Keratinocyte (primary cell): ENCODE results near the gene FBXL13. TPM values are rescaled to one million over a fixed set of nuclear protein-coding genes. Genes with fewer than 3 reads are reported as not detected.
"Not testable (repeated sequence)": the region's sequence is repeated elsewhere in the genome, so short reads cannot be mapped to it uniquely, and the experiment has no call there.

ENCODE experiments used
- DNase-seq: peaks from one replicate; pipeline ENCODE4 v3.0.0-alpha.2; 2011; ENCODE audit warnings: low read depth, missing footprints, low spot score
- FAIRE-seq: peaks from 2 replicates; lab custom pipeline; 2011; peaks lifted over from hg19 to GRCh38; lab: Jason Lieb, UNC
- H2AFZ ChIP-seq: 2 replicates; pipeline ENCODE4 v1.6.0; 2012; ENCODE audit warnings: low read length, control low read depth, inconsistent platforms; ENCODE audit not compliant: control insufficient read depth
- H3K27ac ChIP-seq: 2 replicates; pipeline ENCODE4 v1.5.1; 2011; ENCODE audit warnings: low read length; ENCODE audit not compliant: control insufficient read depth, insufficient read depth
- H3K27me3 ChIP-seq: 3 replicates; pipeline ENCODE4 v1.6.0; 2011; ENCODE audit warnings: low read length; ENCODE audit not compliant: control insufficient read depth, insufficient read depth; ENCODE audit errors: extremely low read depth
- H3K36me3 ChIP-seq, 2 experiments: 2 replicates in 1 of 2; 3 replicates in 1 of 2; pipeline ENCODE4 v1.5.1; 2011; ENCODE audit warnings: low read length in 2 of 2, mild to moderate bottlenecking in 1 of 2; ENCODE audit not compliant: control insufficient read depth in 2 of 2, insufficient read depth in 2 of 2; ENCODE audit errors: extremely low read depth in 1 of 2
- H3K4me1 ChIP-seq: 3 replicates; pipeline ENCODE4 v1.5.1; 2011; ENCODE audit warnings: low read length; ENCODE audit not compliant: control insufficient read depth, insufficient read depth; ENCODE audit errors: extremely low read depth
- H3K4me2 ChIP-seq: 3 replicates; pipeline ENCODE4 v1.6.0; 2011; ENCODE audit warnings: low read depth, low read length; ENCODE audit not compliant: control insufficient read depth, insufficient read depth; ENCODE audit errors: extremely low read depth
- H3K4me3 ChIP-seq, 3 experiments: fragments of 200-600 bp in 1 of 3; sonication (generic) in 1 of 3; 2 replicates in 2 of 3; 3 replicates in 1 of 3; pipeline ENCODE4 v1.5.1; 2011 to 2016; ENCODE audit warnings: low read length in 3 of 3, mild to moderate bottlenecking in 3 of 3, control low read depth in 2 of 3, inconsistent platforms in 1 of 3, low read depth in 1 of 3, mixed read lengths in 1 of 3, mixed run types in 1 of 3, moderate library complexity in 1 of 3; ENCODE audit not compliant: control insufficient read depth in 2 of 3, insufficient read depth in 2 of 3; ENCODE audit errors: extremely low read depth in 1 of 3
- H3K79me2 ChIP-seq: 2 replicates; pipeline ENCODE4 v1.6.0; 2012; ENCODE audit warnings: low read length; ENCODE audit not compliant: control insufficient read depth, insufficient read depth
- H3K9ac ChIP-seq: 3 replicates; pipeline ENCODE4 v1.6.0; 2011; ENCODE audit warnings: low read length; ENCODE audit not compliant: control insufficient read depth, insufficient read depth; ENCODE audit errors: extremely low read depth
- H3K9me1 ChIP-seq: 3 replicates; pipeline ENCODE4 v1.6.0; 2011; ENCODE audit warnings: low read length; ENCODE audit not compliant: control insufficient read depth, insufficient read depth; ENCODE audit errors: extremely low read depth
- H3K9me3 ChIP-seq: 2 replicates; pipeline ENCODE4 v1.5.1; 2012; ENCODE audit warnings: low read depth, low read length; ENCODE audit not compliant: control insufficient read depth
- H4K20me1 ChIP-seq: 3 replicates; pipeline ENCODE4 v1.6.0; 2011; ENCODE audit warnings: low read length; ENCODE audit not compliant: control insufficient read depth, insufficient read depth; ENCODE audit errors: extremely low read depth
- CTCF ChIP-seq, 3 experiments: IDR thresholded peaks in 1 of 3; conservative IDR thresholded peaks in 1 of 3; optimal IDR thresholded peaks in 1 of 3; 2 replicates in 2 of 3; 3 replicates in 1 of 3; pipeline versions ENCODE3 to v1.5.1; 2011; ENCODE audit warnings: low read length in 3 of 3, mild to moderate bottlenecking in 3 of 3, moderate library complexity in 2 of 3, control low read depth in 1 of 3, inconsistent platforms in 1 of 3; ENCODE audit not compliant: insufficient read depth in 2 of 3; ENCODE audit errors: extremely low read depth in 1 of 3
- dilution Hi-C: fragments of 300-500 bp; cut with MboI; formaldehyde crosslinking; loops from one replicate; pipeline ENCODE4 v1.7.0; 2020; ENCODE audit warnings: low sequenced_read_pairs; ENCODE audit not compliant: extremely low pct_ligation_motif_present
- polyA plus RNA-seq, 5 experiments: library from polyadenylated mRNA; depleted of rRNA in 3 of 5; stranded (reverse) in 3 of 5; stranded (forward) in 1 of 5; unstranded in 1 of 5; fragments of >200 nt; gene quantifications; 1 replicate in 1 of 5; 2 replicates in 3 of 5; 3 replicates in 1 of 5; pipeline versions ENCODE4 v1.2.1 to v1.2.3, GENCODE V29; 2011 to 2012; ENCODE audit warnings: missing spikeins in 2 of 5, low read depth in 1 of 5, low replicate concordance in 1 of 5

FBXL13 gene
- polyA plus RNA-seq, 1 donor (not counting 4 experiments of a cell fraction or from before 2014, with no cell fraction given), result 0.20 TPM

GRCh38 chr7:102908676-102909075, 165.9 kb downstream of the FBXL13 start:
- TF ChIP-seq CTCF (optimal IDR thresholded peaks at IDR 0.05 in 1 of 3, IDR thresholded peaks at IDR 0.05 in 1 of 3, conservative IDR thresholded peaks at IDR 0.05 in 1 of 3; ENCODE audit: extremely low read depth in 1 of 3, insufficient read depth in 2 of 3, low read length in 3 of 3), result no peak
- H3K4me3 ChIP-seq, result no peak overlapping the region
- no peaks in the 10 kb centered on the region for H3K4me1 ChIP-seq
- no peaks in the 10 kb centered on the region for H4K20me1 ChIP-seq
- H3K79me2 ChIP-seq, result no peaks in the 10 kb centered on the region
- no peak overlapping the region for H3K27ac ChIP-seq
- DNase-seq (no peak), FAIRE-seq (no peak)
- no peak overlapping the region for H3K9ac ChIP-seq
- no peaks in the 10 kb centered on the region for H3K36me3 ChIP-seq
- H3K4me2 ChIP-seq, result no peak overlapping the region
- no peaks in the 10 kb centered on the region for H3K9me3 ChIP-seq
- H2AFZ ChIP-seq, result no peak overlapping the region
- dilution Hi-C loops, result no loop called here
- H3K27me3 ChIP-seq, result no peaks in the 10 kb centered on the region
- no peaks in the 10 kb centered on the region for H3K9me1 ChIP-seq

GRCh38 chr7:102903576-102903975, 171.0 kb downstream of the FBXL13 start:
- H3K79me2 ChIP-seq, H2AFZ ChIP-seq, H3K4me3 ChIP-seq, H3K27ac ChIP-seq, H3K9me3 ChIP-seq, H3K27me3 ChIP-seq, H4K20me1 ChIP-seq, H3K4me1 ChIP-seq, FAIRE-seq, DNase-seq, dilution Hi-C loops, H3K9me1 ChIP-seq, H3K4me2 ChIP-seq, H3K36me3 ChIP-seq, H3K9ac ChIP-seq: not testable (repeated sequence)

- H3K27me3 ChIP-seq, H3K4me2 ChIP-seq, H3K4me1 ChIP-seq, H2AFZ ChIP-seq, FAIRE-seq, H3K79me2 ChIP-seq, DNase-seq, H4K20me1 ChIP-seq, H3K27ac ChIP-seq, H3K4me3 ChIP-seq, H3K9me1 ChIP-seq, dilution Hi-C loops, H3K36me3 ChIP-seq, H3K9me3 ChIP-seq, H3K9ac ChIP-seq: not testable (repeated sequence)
Observed at GRCh38 chr7:102902052-102902451, 172.5 kb downstream of the FBXL13 start.
